ENCODE results near the gene LARP4B. TPM values are rescaled to one million over a fixed set of nuclear protein-coding genes. Genes with fewer than 3 reads are reported as not detected.

Gene LARP4B
- total and polyA plus RNA-seq, 8 donors: 45.1 to 122 (median 54.4) TPM

DNA sequence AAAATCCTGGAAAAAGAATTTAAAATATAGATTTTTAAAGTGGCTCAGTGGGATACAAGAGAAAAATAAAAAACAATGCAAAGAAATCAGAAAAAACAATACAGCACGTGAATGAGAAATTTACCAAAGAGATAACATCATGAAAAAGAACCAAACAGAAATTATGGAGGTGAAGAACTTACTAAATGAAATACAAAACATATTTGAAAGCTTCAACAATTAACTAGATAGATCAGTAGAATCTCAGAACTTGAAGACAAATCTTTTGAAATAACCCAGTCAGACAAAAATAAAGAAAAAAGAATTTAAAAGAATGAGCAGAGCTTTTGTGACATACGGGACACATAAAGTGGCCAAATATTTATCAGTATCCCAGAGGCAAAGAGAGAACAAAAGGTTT lies 170.9 kb downstream of the LARP4B start:
- H3K4me3 ChIP-seq: no peak overlapping the region
- no peaks in the 10 kb centered on the region for H3K4me1 ChIP-seq
- intact Hi-C loops (cut with DNase I): no loop called here
- H3K27ac ChIP-seq: no peak overlapping the region
- ATAC-seq: no peak
- no peaks in the 10 kb centered on the region for H3K36me3 ChIP-seq
- no peak for DNase-seq
- peaks cover 0 to 5% of the 10 kb centered on the region in 2 donors for H3K27me3 ChIP-seq
- TF ChIP-seq, protein P1, sequence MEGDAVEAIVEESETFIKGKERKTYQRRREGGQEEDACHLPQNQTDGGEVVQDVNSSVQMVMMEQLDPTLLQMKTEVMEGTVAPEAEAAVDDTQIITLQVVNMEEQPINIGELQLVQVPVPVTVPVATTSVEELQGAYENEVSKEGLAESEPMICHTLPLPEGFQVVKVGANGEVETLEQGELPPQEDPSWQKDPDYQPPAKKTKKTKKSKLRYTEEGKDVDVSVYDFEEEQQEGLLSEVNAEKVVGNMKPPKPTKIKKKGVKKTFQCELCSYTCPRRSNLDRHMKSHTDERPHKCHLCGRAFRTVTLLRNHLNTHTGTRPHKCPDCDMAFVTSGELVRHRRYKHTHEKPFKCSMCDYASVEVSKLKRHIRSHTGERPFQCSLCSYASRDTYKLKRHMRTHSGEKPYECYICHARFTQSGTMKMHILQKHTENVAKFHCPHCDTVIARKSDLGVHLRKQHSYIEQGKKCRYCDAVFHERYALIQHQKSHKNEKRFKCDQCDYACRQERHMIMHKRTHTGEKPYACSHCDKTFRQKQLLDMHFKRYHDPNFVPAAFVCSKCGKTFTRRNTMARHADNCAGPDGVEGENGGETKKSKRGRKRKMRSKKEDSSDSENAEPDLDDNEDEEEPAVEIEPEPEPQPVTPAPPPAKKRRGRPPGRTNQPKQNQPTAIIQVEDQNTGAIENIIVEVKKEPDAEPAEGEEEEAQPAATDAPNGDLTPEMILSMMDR (IDR thresholded peaks at IDR 0.05): no peak
- peaks cover 0 to 33% of the 10 kb centered on the region in 2 donors for H3K9me3 ChIP-seq

DNA sequence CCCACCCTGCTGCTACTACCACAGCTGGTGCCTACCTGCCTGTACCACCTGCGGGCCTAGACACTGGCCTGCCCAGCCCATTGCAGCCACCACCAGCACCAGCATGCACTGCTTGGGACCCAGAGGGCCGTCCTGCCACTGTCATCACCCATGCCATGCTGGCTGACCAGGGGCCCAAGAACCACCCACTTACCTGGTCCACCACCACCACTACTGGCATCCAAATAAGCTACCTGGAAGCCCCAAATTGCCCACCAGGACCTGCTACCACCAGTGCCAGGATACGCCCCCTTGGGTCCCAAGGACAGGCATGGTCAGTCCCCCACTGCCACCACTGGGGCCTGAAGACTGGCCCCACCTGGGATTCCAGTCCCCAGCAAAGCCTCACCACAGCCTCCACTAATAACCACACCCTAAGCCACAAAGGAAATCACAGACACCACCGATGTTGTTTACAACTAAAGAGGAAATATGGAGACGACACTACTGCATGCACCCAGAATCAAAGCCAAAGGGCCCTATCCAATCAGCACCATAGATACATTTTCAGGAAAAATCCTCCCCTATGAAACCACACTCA lies 171.5 kb downstream of the LARP4B start:
- no peaks in the 10 kb centered on the region for H3K4me1 ChIP-seq
- no peak overlapping the region for H3K4me3 ChIP-seq
- H3K9me3 ChIP-seq: peaks cover 0 to 39% of the 10 kb centered on the region in 2 donors
- intact Hi-C loops (cut with DNase I): no loop called here
- H3K27me3 ChIP-seq: peaks cover 0 to 5% of the 10 kb centered on the region in 2 donors
- DNase-seq: no peak
- H3K27ac ChIP-seq: no peak overlapping the region
- H3K36me3 ChIP-seq: no peaks in the 10 kb centered on the region
- ATAC-seq: no peak
- TF ChIP-seq, protein P1 (IDR thresholded peaks at IDR 0.05): no peak

Other genes with a start within 250 kb of the LARP4B start
- 10 to 100 TPM; 10.5 to 14.7 TPM for gene DIP2C, start 242.0 kb downstream of the LARP4B start, total RNA-seq
- 10 to 100 TPM; 18.9 to 22.5 (median 19.8) TPM for gene DIP2C, start 242.0 kb downstream of the LARP4B start, polyA plus RNA-seq (ENCODE audit: insufficient read length in 6 of 6)
- 10 to 100 TPM; 33.2 to 46.9 TPM for gene GTPBP4, start 56.7 kb upstream of the LARP4B start, total RNA-seq
- gene GTPBP4, start 56.7 kb upstream of the LARP4B start, polyA plus RNA-seq (ENCODE audit: insufficient read length in 6 of 6): 10 to 100 TPM; 47.9 to 62.7 (median 55.4) TPM
- not detected for gene IDI2, start 94.2 kb upstream of the LARP4B start, total RNA-seq
- gene IDI2, start 94.2 kb upstream of the LARP4B start, polyA plus RNA-seq (ENCODE audit: insufficient read length in 6 of 6): under 1 TPM in 3 of 6 donors, not detected in 3; 0.17 to 0.24 (median 0.17) TPM
- gene IDI1, start 117.4 kb upstream of the LARP4B start, total RNA-seq: 100 to 1,000 TPM in 1 of 2 donors, 10 to 100 TPM in 1; 61.1 to 101 TPM
- gene IDI1, start 117.4 kb upstream of the LARP4B start, polyA plus RNA-seq (ENCODE audit: insufficient read length in 6 of 6): 10 to 100 TPM; 43.7 to 85.0 (median 62.6) TPM
- 10 to 100 TPM; 16.1 to 23.8 TPM for gene WDR37, start 124.7 kb upstream of the LARP4B start, total RNA-seq
- 10 to 100 TPM; 17.2 to 20.4 (median 18.1) TPM for gene WDR37, start 124.7 kb upstream of the LARP4B start, polyA plus RNA-seq (ENCODE audit: insufficient read length in 6 of 6)